CD4-positive, alpha-beta T cell (primary cell): ENCODE data around the gene ANTXR1. TPM values are rescaled to one million over a fixed set of nuclear protein-coding genes. Genes with fewer than 3 reads are reported as not detected.

Experiments used
- ATAC-seq: fragments of 200-7000 bp; cut with Tn5 transposase; one replicate; pipeline ENCODE4 v1.10.0; 2022; ENCODE audit warnings: mild to moderate bottlenecking; ENCODE audit not compliant: poor library complexity
- CTCF ChIA-PET: fragments of 350-600 bp; sonication (Branson Sonifier 250); formaldehyde crosslinking; loops from one replicate; lab custom pipeline; 2021; ENCODE audit warnings: antibody characterized with exemption, inconsistent platforms; lab: Charles Lee
- POLR2A ChIA-PET: fragments of 350-600 bp; sonication (Branson Sonifier 250); formaldehyde crosslinking; loops from one replicate; lab custom pipeline; 2021; ENCODE audit warnings: antibody characterized with exemption, inconsistent platforms; lab: Charles Lee
- DNase-seq, 14 experiments: peaks; one replicate each; pipeline ENCODE4 v3.0.0-alpha.2; 2013 to 2020; ENCODE audit warnings: mixed read lengths in 2 of 14
- H3K27ac ChIP-seq, 2 donors: one replicate each; pipeline versions ENCODE4 v1.5.1 to v1.7.0; 2013; ENCODE audit warnings: low read length in 2 of 2, low read depth in 1 of 2, mild to moderate bottlenecking in 1 of 2
- H3K27me3 ChIP-seq, 2 experiments: 1 replicate in 1 of 2; 2 replicates in 1 of 2; pipeline versions ENCODE4 v1.6.1 to v1.7.0; 2013; ENCODE audit warnings: low read length in 2 of 2, control low read depth in 1 of 2, mild to moderate bottlenecking in 1 of 2, moderate library complexity in 1 of 2; ENCODE audit not compliant: insufficient read depth in 2 of 2, control insufficient read depth in 1 of 2
- H3K36me3 ChIP-seq: one replicate; pipeline ENCODE4 v1.6.1; 2013; ENCODE audit warnings: low read length, control low read depth; ENCODE audit not compliant: insufficient read depth
- H3K4me1 ChIP-seq: one replicate; pipeline ENCODE4 v1.6.1; 2013; ENCODE audit warnings: low read length, control low read depth; ENCODE audit not compliant: insufficient read depth
- H3K4me3 ChIP-seq: one replicate; pipeline ENCODE4 v1.5.1; 2013; ENCODE audit warnings: mild to moderate bottlenecking, low read length, moderate library complexity
- H3K9me3 ChIP-seq, 2 experiments: 1 replicate in 1 of 2; 2 replicates in 1 of 2; pipeline versions ENCODE4 v1.6.1 to v1.7.0; 2013; ENCODE audit warnings: low read length in 2 of 2, mild to moderate bottlenecking in 2 of 2, control low read depth in 1 of 2, moderate library complexity in 1 of 2; ENCODE audit not compliant: control insufficient read depth in 1 of 2, insufficient read depth in 1 of 2
- H3K27ac Mint-ChIP-seq: one replicate; pipeline ENCODE4 v1.8.0; 2020; ENCODE audit warnings: mixed read lengths
- H3K27me3 Mint-ChIP-seq: one replicate; pipeline ENCODE4 v1.8.0; 2021; ENCODE audit warnings: mixed read lengths
- H3K36me3 Mint-ChIP-seq: one replicate; pipeline ENCODE4 v1.8.0; 2021; ENCODE audit warnings: low read depth, mixed read lengths
- H3K4me1 Mint-ChIP-seq: one replicate; pipeline ENCODE4 v1.8.0; 2021; ENCODE audit warnings: low read depth, mixed read lengths
- H3K4me3 Mint-ChIP-seq: one replicate; pipeline ENCODE4 v1.8.0; 2020; ENCODE audit warnings: mild to moderate bottlenecking, mixed read lengths
- H3K9me3 Mint-ChIP-seq: one replicate; pipeline ENCODE4 v1.8.0; 2020; ENCODE audit warnings: mixed read lengths
- CTCF ChIP-seq: fragments of 200-600 bp; IDR thresholded peaks from one replicate; pipeline ENCODE4 v1.8.0; 2022; ENCODE audit warnings: antibody characterized with exemption, mild to moderate bottlenecking
- intact Hi-C, 2 experiments: fragments of 100-400 bp; cut with DNase I in 1 of 2; cut with micrococcal nuclease in 1 of 2; formaldehyde crosslinking; loops; one replicate each; pipeline versions ENCODE4 v1.15.1 to v1.9.0; 2023 to 2025; cut with DNase I, micrococcal nuclease
- total RNA-seq, 174 experiments: library from RNA in 2 of 174; stranded (reverse) in 2 of 174; gene quantifications; one replicate each; pipeline ENCODE4 v1.2.3 and lab custom pipeline; 2021 to 2026

The ANTXR1 gene
- total RNA-seq, 2 experiments from 2014 or later = not detected

GRCh38 chr2:69291004-69291650, 278.1 kb downstream of the ANTXR1 start:
- no peaks in the 10 kb centered on the region for H3K36me3 ChIP-seq

GRCh38 chr2:69291721-69292120, 278.7 kb downstream of the ANTXR1 start:
- Histone ChIP-seq H3K27me3 (no peaks in the 10 kb centered on the region), H3K9me3 (no peaks in the 10 kb centered on the region), H3K4me1 (no peaks in the 10 kb centered on the region), H3K27ac (no peak overlapping the region), H3K36me3 (no peaks in the 10 kb centered on the region), H3K4me3 (no peak overlapping the region)
- no peak for TF ChIP-seq CTCF
- DNase-seq (no peak), ATAC-seq (no peak)
- no peaks in the 10 kb centered on the region for H3K4me1 Mint-ChIP-seq
- H3K27ac Mint-ChIP-seq = no peak overlapping the region
- H3K27me3 Mint-ChIP-seq = peaks cover 6% of the 10 kb centered on the region
- POLR2A ChIA-PET = no interaction called here
- H3K36me3 Mint-ChIP-seq = no peaks in the 10 kb centered on the region
- H3K9me3 Mint-ChIP-seq = no peaks in the 10 kb centered on the region
- no peak overlapping the region for H3K4me3 Mint-ChIP-seq
- CTCF ChIA-PET = no interaction called here
- intact Hi-C loops = no loop called here

More at GRCh38 chr2:69291004-69291650, 278.1 kb downstream of the ANTXR1 start:
- intact Hi-C loops = no loop called here
- no peak overlapping the region for H3K27ac Mint-ChIP-seq
- Histone ChIP-seq H3K4me3 (no peak overlapping the region), H3K27me3 (no peaks in the 10 kb centered on the region), H3K9me3 (no peaks in the 10 kb centered on the region), H3K4me1 (no peaks in the 10 kb centered on the region), H3K27ac (no peak overlapping the region)
- H3K4me1 Mint-ChIP-seq = no peaks in the 10 kb centered on the region
- no peak overlapping the region for H3K4me3 Mint-ChIP-seq
- H3K9me3 Mint-ChIP-seq = no peaks in the 10 kb centered on the region
- ATAC-seq = no peak
- DNase-seq = no peak
- CTCF ChIA-PET = no interaction called here
- TF ChIP-seq CTCF = no peak
- no peaks in the 10 kb centered on the region for H3K36me3 Mint-ChIP-seq
- H3K27me3 Mint-ChIP-seq = peaks cover 6% of the 10 kb centered on the region
- POLR2A ChIA-PET = no interaction called here

DNA sequence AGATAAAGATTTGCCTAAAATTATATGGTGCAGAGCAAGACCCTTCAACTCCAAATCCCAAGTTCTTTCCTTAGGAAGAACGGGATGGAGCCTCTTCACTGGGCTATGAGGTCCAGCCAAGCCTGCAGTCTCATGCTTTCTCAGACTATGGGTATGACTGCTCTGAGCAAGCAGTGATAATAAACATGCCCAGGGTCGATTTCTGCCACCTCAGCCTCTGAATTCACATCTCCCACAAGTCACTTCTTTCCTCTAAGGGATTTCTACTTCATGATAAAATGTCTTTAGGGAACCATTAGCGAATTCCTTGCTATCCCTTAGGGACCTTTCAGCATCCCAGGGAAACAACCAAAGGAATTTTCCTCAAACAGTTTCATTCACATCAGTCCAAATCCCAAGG, 279.3 kb downstream of the ANTXR1 start:
- no peaks in the 10 kb centered on the region for H3K36me3 ChIP-seq
- CTCF ChIA-PET = no interaction called here
- no peak for TF ChIP-seq CTCF
- Mint-ChIP-seq H3K4me3 (no peak overlapping the region), H3K36me3 (no peaks in the 10 kb centered on the region), H3K27ac (no peak overlapping the region), H3K27me3 (peaks cover 6% of the 10 kb centered on the region), H3K4me1 (no peaks in the 10 kb centered on the region), H3K9me3 (no peaks in the 10 kb centered on the region)
- no peak overlapping the region for H3K4me3 ChIP-seq
- ATAC-seq = no peak
- no peaks in the 10 kb centered on the region for H3K9me3 ChIP-seq
- H3K27me3 ChIP-seq = no peaks in the 10 kb centered on the region
- POLR2A ChIA-PET = no interaction called here
- intact Hi-C loops = no loop called here
- H3K27ac ChIP-seq = no peak overlapping the region
- no peaks in the 10 kb centered on the region for H3K4me1 ChIP-seq
- no peak for DNase-seq
